HEK293 (cell line): ENCODE data around the gene PPP3R2.

Source experiments
- CTCF ChIP-seq: fragments of 450-650 bp; formaldehyde crosslinking; IDR thresholded peaks from 2 replicates; pipeline ENCODE4 v1.5.1; 2016; ENCODE audit warnings: missing biosample characterization, missing genetic modification characterization
- MZF1 ChIP-seq: fragments of 450-650 bp; formaldehyde crosslinking; IDR thresholded peaks from 2 replicates; pipeline ENCODE4 v1.5.1; 2017; ENCODE audit warnings: missing biosample characterization, missing genetic modification characterization, borderline replicate concordance
- OSR2 ChIP-seq: fragments of 450-650 bp; formaldehyde crosslinking; IDR thresholded peaks from 2 replicates; pipeline ENCODE4 v1.5.1; 2016; ENCODE audit warnings: missing biosample characterization, missing genetic modification characterization
- YY1 ChIP-seq: fragments of 450-650 bp; formaldehyde crosslinking; IDR thresholded peaks from 2 replicates; pipeline ENCODE4 v1.5.1; 2018; ENCODE audit warnings: missing biosample characterization, missing genetic modification characterization
- ZBTB7A ChIP-seq: fragments of 450-650 bp; formaldehyde crosslinking; IDR thresholded peaks from 2 replicates; pipeline ENCODE4 v1.5.1; 2016; ENCODE audit warnings: low read depth, missing biosample characterization, missing genetic modification characterization
- ZFP3 ChIP-seq: fragments of 450-650 bp; formaldehyde crosslinking; IDR thresholded peaks from 2 replicates; pipeline ENCODE4 v1.5.1; 2016; ENCODE audit warnings: low read depth, missing biosample characterization, missing genetic modification characterization
- ZNF560 ChIP-seq: fragments of 450-650 bp; formaldehyde crosslinking; IDR thresholded peaks from 2 replicates; pipeline ENCODE4 v1.5.1; 2017; ENCODE audit warnings: missing biosample characterization, missing genetic modification characterization, borderline replicate concordance

GRCh38 chr9:101593345-101593744 is 1.4 kb downstream of the PPP3R2 start:
- TF ChIP-seq ZNF560 (tag by site-specific recombination), result no peak
- no peak for TF ChIP-seq ZFP3 (tag by site-specific recombination)
- TF ChIP-seq OSR2 (tag by site-specific recombination), result no peak
- no peak for TF ChIP-seq CTCF
- no peak for TF ChIP-seq MZF1 (tag by site-specific recombination)
- no peak for TF ChIP-seq ZBTB7A
- TF ChIP-seq YY1 (tag by site-specific recombination), result no peak
